Liver (tissue), 9 donors: ENCODE results near the gene GPC3. TPM values are rescaled to one million over a fixed set of nuclear protein-coding genes. Genes with fewer than 3 reads are reported as not detected.

ENCODE experiments used
- DNase-seq: peaks from one replicate; pipeline ENCODE4 v3.0.0-alpha.2; 2017; ENCODE audit warnings: low spot score
- H3K27ac ChIP-seq, 2 donors: one replicate each; pipeline ENCODE4 v1.7.0; 2013; ENCODE audit warnings: inconsistent platforms in 2 of 2, low read length in 2 of 2, control low read depth in 1 of 2, low read depth in 1 of 2, mild to moderate bottlenecking in 1 of 2
- H3K27me3 ChIP-seq, 4 donors: one replicate each; pipeline versions ENCODE4 v1.6.1 to v1.7.0; 2013; ENCODE audit warnings: low read length in 3 of 4, inconsistent platforms in 1 of 4, mild to moderate bottlenecking in 1 of 4, moderate library complexity in 1 of 4; ENCODE audit not compliant: control insufficient read depth in 4 of 4, insufficient read depth in 4 of 4
- H3K36me3 ChIP-seq, 4 donors: one replicate each; pipeline versions ENCODE4 v1.6.1 to v1.7.0; 2013; ENCODE audit warnings: low read length in 3 of 4, mild to moderate bottlenecking in 3 of 4, low read depth in 1 of 4, moderate library complexity in 1 of 4; ENCODE audit not compliant: control insufficient read depth in 4 of 4, insufficient read depth in 3 of 4
- H3K4me1 ChIP-seq, 4 donors: one replicate each; pipeline versions ENCODE4 v1.6.1 to v1.7.0; 2013; ENCODE audit warnings: low read length in 3 of 4, mild to moderate bottlenecking in 3 of 4, moderate library complexity in 1 of 4; ENCODE audit not compliant: control insufficient read depth in 4 of 4, insufficient read depth in 4 of 4
- H3K4me3 ChIP-seq, 3 donors: one replicate each; pipeline versions ENCODE4 v1.6.1 to v1.7.0; 2013; ENCODE audit warnings: low read length in 3 of 3, control low read depth in 1 of 3, low read depth in 1 of 3, mild to moderate bottlenecking in 1 of 3
- H3K9ac ChIP-seq, 2 donors: one replicate each; pipeline ENCODE4 v1.7.0; 2013; ENCODE audit warnings: low read length in 2 of 2, mild to moderate bottlenecking in 2 of 2, moderate library complexity in 2 of 2, control low read depth in 1 of 2, low read depth in 1 of 2
- H3K9me3 ChIP-seq, 4 donors: one replicate each; pipeline versions ENCODE4 v1.6.1 to v1.7.0; 2013; ENCODE audit warnings: low read length in 3 of 4; ENCODE audit not compliant: control insufficient read depth in 4 of 4
- ATF3 ChIP-seq: IDR thresholded peaks from 2 replicates; pipeline ENCODE4 v1.6.1; 2016; ENCODE audit warnings: antibody characterized with exemption
- CTCF ChIP-seq: fragments of 150-350 bp; IDR thresholded peaks from 2 replicates; pipeline ENCODE4 v1.5.1; 2017; ENCODE audit warnings: improper control_type of control experiment, low read depth, low read length; ENCODE audit not compliant: missing input control
- FOXA2 ChIP-seq: IDR thresholded peaks from 2 replicates; pipeline ENCODE4 v1.6.1; 2016; ENCODE audit warnings: antibody characterized with exemption
- GABPA ChIP-seq, 2 donors: IDR thresholded peaks in 1 of 2; conservative IDR thresholded peaks in 1 of 2; 2 replicates each; pipeline ENCODE4 v1.6.1; 2016; ENCODE audit warnings: antibody characterized with exemption in 2 of 2, mild to moderate bottlenecking in 1 of 2, moderate library complexity in 1 of 2
- HNF4A ChIP-seq, 2 donors: conservative IDR thresholded peaks; 2 replicates each; pipeline ENCODE4 v1.6.1; 2016; ENCODE audit warnings: antibody characterized with exemption in 2 of 2, mild to moderate bottlenecking in 2 of 2
- HNF4G ChIP-seq: IDR thresholded peaks from 2 replicates; pipeline ENCODE4 v1.6.1; 2016; ENCODE audit warnings: antibody characterized with exemption
- MAX ChIP-seq: IDR thresholded peaks from 2 replicates; pipeline ENCODE4 v1.6.1; 2016; ENCODE audit warnings: antibody characterized with exemption
- NR2F2 ChIP-seq: IDR thresholded peaks from 2 replicates; pipeline ENCODE4 v1.6.1; 2016; ENCODE audit warnings: antibody characterized with exemption
- RAD21 ChIP-seq, 2 donors: IDR thresholded peaks; 2 replicates each; pipeline ENCODE4 v1.6.1; 2016; ENCODE audit warnings: antibody characterized with exemption in 2 of 2, mild to moderate bottlenecking in 2 of 2
- REST ChIP-seq: IDR thresholded peaks from 2 replicates; pipeline ENCODE4 v1.6.1; 2016; ENCODE audit warnings: antibody characterized with exemption, mild to moderate bottlenecking
- RXRA ChIP-seq, 2 donors: IDR thresholded peaks; 2 replicates each; pipeline ENCODE4 v1.6.1; 2017 to 2018; ENCODE audit warnings: antibody characterized with exemption in 2 of 2, mild to moderate bottlenecking in 1 of 2
- TAF1 ChIP-seq: conservative IDR thresholded peaks from 2 replicates; pipeline ENCODE4 v1.6.1; 2016; ENCODE audit warnings: antibody characterized with exemption, mild to moderate bottlenecking
- YY1 ChIP-seq: IDR thresholded peaks from 2 replicates; pipeline ENCODE4 v1.6.1; 2016; ENCODE audit warnings: antibody characterized with exemption, mild to moderate bottlenecking
- ZBTB33 ChIP-seq: IDR thresholded peaks from 2 replicates; pipeline ENCODE4 v1.6.1; 2016; ENCODE audit warnings: antibody characterized with exemption
- WGBS: extraction: QIAGEN DNeasy Blood & Tissue Kit; methylation state at CpG from one replicate; pipeline ENCODE4 v1.1.7; 2013; 5-methylcytosine and 5-hydroxymethylcytosine counted together
- polyA plus RNA-seq, 2 donors: library from polyadenylated mRNA; stranded (reverse) in 1 of 2; unstranded in 1 of 2; fragments of 200-250 nt in 1 of 2; fragments of >200 nt in 1 of 2; fragmentation: Nextera tagmentation in 1 of 2; extraction: Ambion mirVana in 1 of 2; gene quantifications; one replicate each; pipeline versions ENCODE4 v1.2.1 to v1.2.3, GENCODE V29; 2013 to 2015
- total RNA-seq, 2 donors: library from RNA; depleted of rRNA; stranded (reverse); fragments of >200 nt; gene quantifications; one replicate each; pipeline ENCODE4 v1.2.3, GENCODE V29; 2014
- donor health status: healthy.
- donor health status: healthy.
- donor health status: healthy.
- donor health status: healthy.
- donor health status: healthy.

GPC3 gene
- total and polyA plus RNA-seq, 4 donors, result 0.40 to 1,133 (median 1.5) TPM

DNA sequence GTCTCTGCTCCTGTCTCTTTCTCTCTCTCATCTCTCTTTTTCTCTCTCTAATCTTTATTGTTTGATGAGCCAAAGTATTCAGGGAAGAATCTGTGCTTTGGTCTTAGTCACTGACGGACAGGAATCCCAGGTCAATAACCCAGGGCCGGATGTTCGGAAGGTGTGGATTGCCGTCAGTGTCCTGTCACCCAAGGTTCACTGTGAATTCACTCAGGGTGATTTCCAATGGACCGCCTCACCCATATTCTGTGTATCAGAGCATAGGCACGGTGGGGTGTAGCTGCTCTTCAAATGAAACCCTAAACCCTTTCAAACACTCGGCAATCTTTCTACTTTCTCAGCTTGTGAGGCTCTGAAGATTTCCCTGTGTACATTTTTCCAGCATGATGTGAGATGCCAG lies 425.5 kb downstream of the GPC3 start:
- no peak overlapping the region for H3K9ac ChIP-seq
- H3K9me3 ChIP-seq, result peaks cover 0 to 4% (median 1%) of the 10 kb centered on the region in 4 donors
- H3K27me3 ChIP-seq, result no peaks in the 10 kb centered on the region
- no peak overlapping the region for H3K27ac ChIP-seq
- H3K4me3 ChIP-seq, result no peak overlapping the region
- no peaks in the 10 kb centered on the region for H3K4me1 ChIP-seq
- no peaks in the 10 kb centered on the region for H3K36me3 ChIP-seq
- DNase-seq, result no peak
- WGBS, result 69% methylated on average over 7 of the region's 7 CpGs
- TF ChIP-seq YY1 (no peak), RAD21 (IDR thresholded peaks at IDR 0.05) (no peak), MAX (no peak), ZBTB33 (no peak), ATF3 (no peak), HNF4A (conservative IDR thresholded peaks at IDR 0.05) (no peak), NR2F2 (no peak), REST (no peak), CTCF (no peak), FOXA2 (no peak), GABPA (IDR thresholded peaks at IDR 0.05 in 1 of 2, conservative IDR thresholded peaks at IDR 0.05 in 1 of 2) (no peak), RXRA (IDR thresholded peaks at IDR 0.05) (no peak)

GRCh38 chrX:133555782-133556458 lies 429.5 kb downstream of the GPC3 start:
- WGBS, result 78% methylated on average over 2 of the region's 2 CpGs
- Histone ChIP-seq H3K9me3 (peaks cover 0 to 5% (median 1%) of the 10 kb centered on the region in 4 donors), H3K27me3 (no peaks in the 10 kb centered on the region), H3K36me3 (no peaks in the 10 kb centered on the region), H3K27ac (no peak overlapping the region), H3K9ac (no peak overlapping the region), H3K4me3 (no peak overlapping the region), H3K4me1 (no peaks in the 10 kb centered on the region)
- no peak for DNase-seq
- TF ChIP-seq CTCF (no peak), HNF4G (no peak), TAF1 (no peak)
